GM23338 (cell line): ENCODE data around the gene NXN. TPM values are rescaled to one million over a fixed set of nuclear protein-coding genes. Genes with fewer than 3 reads are reported as not detected.

Experiments used
- ATAC-seq: fragments of 200-7000 bp; cut with Tn5 transposase; 3 replicates; pipeline ENCODE4 v1.9.1; 2020
- DNase-seq: peaks from one replicate; pipeline ENCODE4 v3.0.0-alpha.2; 2015; ENCODE audit warnings: low spot score
- H2AFZ ChIP-seq: fragments of 200-600 bp; sonication (generic); 2 replicates; pipeline ENCODE4 v1.8.0; 2016; ENCODE audit warnings: antibody characterized with exemption, mild to moderate bottlenecking, moderate library complexity
- H3F3A ChIP-seq: fragments of 200-600 bp; sonication (generic); replicated peaks from 2 replicates; pipeline ENCODE4 v1.8.0; 2017; ENCODE audit warnings: antibody characterized with exemption, mixed run types, low read depth
- H3K27ac ChIP-seq: fragments of 200-600 bp; sonication (generic); 2 replicates; pipeline ENCODE4 v1.6.1; 2016; ENCODE audit warnings: low read depth
- H3K27me3 ChIP-seq: fragments of 200-600 bp; sonication (generic); 2 replicates; pipeline ENCODE4 v1.8.0; 2016; ENCODE audit warnings: mild to moderate bottlenecking, mixed run types, moderate library complexity; ENCODE audit not compliant: insufficient read depth
- H3K36me3 ChIP-seq: fragments of 200-600 bp; sonication (generic); 2 replicates; pipeline ENCODE4 v1.8.0; 2016; ENCODE audit warnings: mild to moderate bottlenecking; ENCODE audit not compliant: insufficient read depth
- H3K4me1 ChIP-seq: fragments of 200-600 bp; sonication (generic); 2 replicates; pipeline ENCODE4 v1.8.0; 2016; ENCODE audit warnings: mild to moderate bottlenecking, moderate library complexity; ENCODE audit not compliant: insufficient read depth
- H3K4me2 ChIP-seq: fragments of 200-600 bp; sonication (generic); 2 replicates; pipeline ENCODE4 v1.7.1; 2017; ENCODE audit warnings: mixed run types
- H3K4me3 ChIP-seq: fragments of 200-600 bp; sonication (generic); 2 replicates; pipeline ENCODE4 v1.6.1; 2016; ENCODE audit warnings: mixed run types
- H3K79me2 ChIP-seq: fragments of 200-600 bp; sonication (generic); replicated peaks from 2 replicates; pipeline ENCODE4 v1.8.0; 2017; ENCODE audit warnings: mild to moderate bottlenecking; ENCODE audit not compliant: insufficient read depth
- H3K9me2 ChIP-seq: fragments of 200-600 bp; sonication (generic); 2 replicates; pipeline ENCODE4 v1.8.0; 2017; ENCODE audit not compliant: insufficient read depth
- H4K20me1 ChIP-seq: fragments of 200-600 bp; sonication (generic); replicated peaks from 2 replicates; pipeline ENCODE4 v1.8.0; 2017; ENCODE audit warnings: mild to moderate bottlenecking; ENCODE audit not compliant: insufficient read depth
- H3K27ac Mint-ChIP-seq: 2 replicates; pipeline ENCODE4 v1.8.0; 2020; ENCODE audit warnings: inconsistent platforms, mild to moderate bottlenecking, moderate library complexity, mixed read lengths
- H3K27me3 Mint-ChIP-seq: 3 replicates; pipeline ENCODE4 v1.8.0; 2022; ENCODE audit warnings: low read depth, mild to moderate bottlenecking, moderate library complexity, mixed read lengths, inconsistent platforms; ENCODE audit not compliant: insufficient read depth, poor library complexity
- H3K36me3 Mint-ChIP-seq: 3 replicates; pipeline ENCODE4 v1.8.0; 2021; ENCODE audit warnings: low read depth, mild to moderate bottlenecking, inconsistent platforms, moderate library complexity, mixed read lengths
- H3K4me1 Mint-ChIP-seq: 3 replicates; pipeline ENCODE4 v1.8.0; 2020; ENCODE audit warnings: mild to moderate bottlenecking, inconsistent platforms, mixed read lengths
- H3K4me3 Mint-ChIP-seq: 3 replicates; pipeline ENCODE4 v1.8.0; 2021; ENCODE audit warnings: moderate library complexity, mild to moderate bottlenecking, inconsistent platforms, mixed read lengths
- H3K9me3 Mint-ChIP-seq: 3 replicates; pipeline ENCODE4 v1.8.0; 2020; ENCODE audit warnings: moderate library complexity, mild to moderate bottlenecking, inconsistent platforms, mixed read lengths
- CREB1 ChIP-seq: fragments of 250-450 bp; sonication (Bioruptor Pico); IDR thresholded peaks from 2 replicates; pipeline ENCODE4 v1.5.0; 2020; ENCODE audit warnings: low read depth, mild to moderate bottlenecking, moderate library complexity
- EZH2 ChIP-seq: fragments of 200-600 bp; sonication (generic); IDR thresholded peaks from one replicate; pipeline ENCODE4 v1.8.0; 2017; ENCODE audit warnings: antibody characterized with exemption, mild to moderate bottlenecking, low read depth; ENCODE audit not compliant: unreplicated experiment
- EZH2phosphoT487 ChIP-seq: fragments of 200-600 bp; sonication (generic); IDR thresholded peaks from one replicate; pipeline ENCODE4 v1.8.1; 2018; ENCODE audit warnings: antibody characterized with exemption; ENCODE audit not compliant: unreplicated experiment
- JUNB ChIP-seq: IDR thresholded peaks from one replicate; pipeline ENCODE4 v1.6.1; 2016; ENCODE audit warnings: antibody characterized with exemption; ENCODE audit not compliant: unreplicated experiment
- NANOG ChIP-seq: IDR thresholded peaks from 2 replicates; pipeline ENCODE4 v1.6.1; 2016; ENCODE audit warnings: antibody characterized with exemption, borderline replicate concordance
- POLR2AphosphoS5 ChIP-seq: IDR thresholded peaks from 2 replicates; pipeline ENCODE4 v1.6.1; 2016; ENCODE audit warnings: antibody characterized with exemption, low read depth
- STAT1 ChIP-seq: IDR thresholded peaks from one replicate; pipeline ENCODE4 v1.6.1; 2016; ENCODE audit warnings: antibody characterized with exemption; ENCODE audit not compliant: unreplicated experiment
- ZNF114 ChIP-seq: fragments of 250-450 bp; sonication (Bioruptor Pico); IDR thresholded peaks from 2 replicates; pipeline ENCODE4 v1.5.0; 2020; ENCODE audit warnings: mild to moderate bottlenecking, moderate library complexity
- ZNF331 ChIP-seq: fragments of 250-450 bp; sonication (Bioruptor Pico); IDR thresholded peaks from 2 replicates; pipeline ENCODE4 v1.5.0; 2020; ENCODE audit warnings: low read depth, mild to moderate bottlenecking, moderate library complexity
- polyA plus RNA-seq: library from polyadenylated mRNA; unstranded; fragments of >200 nt; fragmentation: Nextera tagmentation; extraction: Ambion mirVana; gene quantifications from 2 replicates; pipeline ENCODE4 v1.2.1, GENCODE V29; 2016
- total RNA-seq: library from RNA; depleted of rRNA; stranded (reverse); fragments of >200 nt; shearing (Covaris generic); gene quantifications from 2 replicates; pipeline ENCODE4 v1.2.3, GENCODE V29; 2014
- TF ChIP-seq, protein P1 (sequence below): IDR thresholded peaks from one replicate; pipeline ENCODE4 v1.6.1; 2018; ENCODE audit warnings: antibody characterized with exemption; ENCODE audit not compliant: unreplicated experiment
- TF ChIP-seq, protein P2 (sequence below): fragments of 250-450 bp; sonication (Bioruptor Pico); IDR thresholded peaks from 2 replicates; pipeline ENCODE4 v1.5.0; 2020; ENCODE audit warnings: mild to moderate bottlenecking, moderate library complexity
- TF ChIP-seq, protein P3 (sequence below): IDR thresholded peaks from 2 replicates; pipeline ENCODE4 v1.6.1; 2016; ENCODE audit warnings: antibody characterized with exemption
- TF ChIP-seq, protein P4 (sequence below), 2 experiments: fragments of 200-600 bp in 1 of 2; sonication (generic) in 1 of 2; conservative IDR thresholded peaks; 2 replicates each; pipeline versions ENCODE4 v1.5.1 to v1.6.1; 2016 to 2017; ENCODE audit warnings: antibody characterized with exemption in 2 of 2, low read depth in 2 of 2, mild to moderate bottlenecking in 2 of 2, moderate library complexity in 1 of 2

NXN gene
- total and polyA plus RNA-seq, 2 experiments from 2014 or later, result 31.8 to 105 TPM

DNA sequence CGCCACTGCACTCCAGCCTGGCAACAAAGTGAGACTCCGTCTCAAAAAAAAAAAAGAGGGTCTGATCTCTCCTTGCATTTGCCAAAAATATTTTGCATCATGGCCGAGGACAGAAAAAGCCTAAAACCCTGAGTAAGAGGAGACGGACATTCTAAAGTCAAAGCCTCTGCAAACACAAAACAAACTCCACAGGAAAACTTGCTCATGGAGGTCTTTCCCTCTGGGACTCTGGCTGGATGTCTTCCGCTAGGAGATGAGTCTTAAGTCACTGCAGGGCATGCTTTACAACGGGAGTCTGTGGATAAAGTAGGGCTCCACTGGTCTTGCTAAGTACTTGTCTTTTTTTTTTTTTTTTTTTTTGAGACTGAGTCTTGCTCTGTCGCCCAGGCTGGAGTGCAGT, 123.4 kb downstream of the NXN start (continued):
- TF ChIP-seq ZNF331 (CRISPR knock-in tag), result no peak
- TF ChIP-seq JUNB, result no peak

DNA sequence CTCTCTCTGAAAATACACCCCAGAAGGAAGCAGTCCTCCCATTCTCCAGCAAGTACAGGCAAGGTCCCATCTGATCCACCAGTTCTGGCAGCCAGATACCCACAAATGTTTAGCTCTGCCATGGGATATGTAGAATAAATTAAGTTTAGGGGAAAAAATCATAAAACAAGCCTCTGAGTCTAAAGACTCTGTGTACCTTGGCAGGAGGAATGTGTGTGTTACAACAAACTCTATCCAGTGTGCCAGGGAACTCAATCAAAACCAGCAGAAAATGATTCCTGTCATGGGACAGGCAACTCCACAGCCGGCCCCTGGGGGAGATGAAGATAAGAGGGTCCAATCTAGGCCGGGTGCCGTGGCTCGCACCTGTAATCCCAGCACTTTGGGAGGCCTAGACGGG, 124.0 kb downstream of the NXN start:
- Histone ChIP-seq H3K4me3 (no peak overlapping the region), H2AFZ (no peak overlapping the region), H3K27me3 (no peaks in the 10 kb centered on the region), H3K9me2 (no peaks in the 10 kb centered on the region), H3F3A (no peaks in the 10 kb centered on the region), H3K79me2 (peaks cover 69% of the 10 kb centered on the region), H3K36me3 (no peaks in the 10 kb centered on the region), H3K4me2 (no peak overlapping the region), H3K4me1 (peaks cover 8% of the 10 kb centered on the region; the same call in 1 of the 2 replicates), H4K20me1 (peaks cover 35% of the 10 kb centered on the region), H3K27ac (no peak overlapping the region)
- TF ChIP-seq NANOG (no peak), POLR2AphosphoS5 (no peak), ZNF114 (CRISPR knock-in tag) (no peak), EZH2phosphoT487 (no peak), JUNB (no peak), CREB1 (CRISPR knock-in tag) (no peak), EZH2 (no peak), ZNF331 (CRISPR knock-in tag) (no peak), STAT1 (no peak)
- TF ChIP-seq, protein P1, sequence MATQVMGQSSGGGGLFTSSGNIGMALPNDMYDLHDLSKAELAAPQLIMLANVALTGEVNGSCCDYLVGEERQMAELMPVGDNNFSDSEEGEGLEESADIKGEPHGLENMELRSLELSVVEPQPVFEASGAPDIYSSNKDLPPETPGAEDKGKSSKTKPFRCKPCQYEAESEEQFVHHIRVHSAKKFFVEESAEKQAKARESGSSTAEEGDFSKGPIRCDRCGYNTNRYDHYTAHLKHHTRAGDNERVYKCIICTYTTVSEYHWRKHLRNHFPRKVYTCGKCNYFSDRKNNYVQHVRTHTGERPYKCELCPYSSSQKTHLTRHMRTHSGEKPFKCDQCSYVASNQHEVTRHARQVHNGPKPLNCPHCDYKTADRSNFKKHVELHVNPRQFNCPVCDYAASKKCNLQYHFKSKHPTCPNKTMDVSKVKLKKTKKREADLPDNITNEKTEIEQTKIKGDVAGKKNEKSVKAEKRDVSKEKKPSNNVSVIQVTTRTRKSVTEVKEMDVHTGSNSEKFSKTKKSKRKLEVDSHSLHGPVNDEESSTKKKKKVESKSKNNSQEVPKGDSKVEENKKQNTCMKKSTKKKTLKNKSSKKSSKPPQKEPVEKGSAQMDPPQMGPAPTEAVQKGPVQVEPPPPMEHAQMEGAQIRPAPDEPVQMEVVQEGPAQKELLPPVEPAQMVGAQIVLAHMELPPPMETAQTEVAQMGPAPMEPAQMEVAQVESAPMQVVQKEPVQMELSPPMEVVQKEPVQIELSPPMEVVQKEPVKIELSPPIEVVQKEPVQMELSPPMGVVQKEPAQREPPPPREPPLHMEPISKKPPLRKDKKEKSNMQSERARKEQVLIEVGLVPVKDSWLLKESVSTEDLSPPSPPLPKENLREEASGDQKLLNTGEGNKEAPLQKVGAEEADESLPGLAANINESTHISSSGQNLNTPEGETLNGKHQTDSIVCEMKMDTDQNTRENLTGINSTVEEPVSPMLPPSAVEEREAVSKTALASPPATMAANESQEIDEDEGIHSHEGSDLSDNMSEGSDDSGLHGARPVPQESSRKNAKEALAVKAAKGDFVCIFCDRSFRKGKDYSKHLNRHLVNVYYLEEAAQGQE, result no peak
- TF ChIP-seq, protein P2, sequence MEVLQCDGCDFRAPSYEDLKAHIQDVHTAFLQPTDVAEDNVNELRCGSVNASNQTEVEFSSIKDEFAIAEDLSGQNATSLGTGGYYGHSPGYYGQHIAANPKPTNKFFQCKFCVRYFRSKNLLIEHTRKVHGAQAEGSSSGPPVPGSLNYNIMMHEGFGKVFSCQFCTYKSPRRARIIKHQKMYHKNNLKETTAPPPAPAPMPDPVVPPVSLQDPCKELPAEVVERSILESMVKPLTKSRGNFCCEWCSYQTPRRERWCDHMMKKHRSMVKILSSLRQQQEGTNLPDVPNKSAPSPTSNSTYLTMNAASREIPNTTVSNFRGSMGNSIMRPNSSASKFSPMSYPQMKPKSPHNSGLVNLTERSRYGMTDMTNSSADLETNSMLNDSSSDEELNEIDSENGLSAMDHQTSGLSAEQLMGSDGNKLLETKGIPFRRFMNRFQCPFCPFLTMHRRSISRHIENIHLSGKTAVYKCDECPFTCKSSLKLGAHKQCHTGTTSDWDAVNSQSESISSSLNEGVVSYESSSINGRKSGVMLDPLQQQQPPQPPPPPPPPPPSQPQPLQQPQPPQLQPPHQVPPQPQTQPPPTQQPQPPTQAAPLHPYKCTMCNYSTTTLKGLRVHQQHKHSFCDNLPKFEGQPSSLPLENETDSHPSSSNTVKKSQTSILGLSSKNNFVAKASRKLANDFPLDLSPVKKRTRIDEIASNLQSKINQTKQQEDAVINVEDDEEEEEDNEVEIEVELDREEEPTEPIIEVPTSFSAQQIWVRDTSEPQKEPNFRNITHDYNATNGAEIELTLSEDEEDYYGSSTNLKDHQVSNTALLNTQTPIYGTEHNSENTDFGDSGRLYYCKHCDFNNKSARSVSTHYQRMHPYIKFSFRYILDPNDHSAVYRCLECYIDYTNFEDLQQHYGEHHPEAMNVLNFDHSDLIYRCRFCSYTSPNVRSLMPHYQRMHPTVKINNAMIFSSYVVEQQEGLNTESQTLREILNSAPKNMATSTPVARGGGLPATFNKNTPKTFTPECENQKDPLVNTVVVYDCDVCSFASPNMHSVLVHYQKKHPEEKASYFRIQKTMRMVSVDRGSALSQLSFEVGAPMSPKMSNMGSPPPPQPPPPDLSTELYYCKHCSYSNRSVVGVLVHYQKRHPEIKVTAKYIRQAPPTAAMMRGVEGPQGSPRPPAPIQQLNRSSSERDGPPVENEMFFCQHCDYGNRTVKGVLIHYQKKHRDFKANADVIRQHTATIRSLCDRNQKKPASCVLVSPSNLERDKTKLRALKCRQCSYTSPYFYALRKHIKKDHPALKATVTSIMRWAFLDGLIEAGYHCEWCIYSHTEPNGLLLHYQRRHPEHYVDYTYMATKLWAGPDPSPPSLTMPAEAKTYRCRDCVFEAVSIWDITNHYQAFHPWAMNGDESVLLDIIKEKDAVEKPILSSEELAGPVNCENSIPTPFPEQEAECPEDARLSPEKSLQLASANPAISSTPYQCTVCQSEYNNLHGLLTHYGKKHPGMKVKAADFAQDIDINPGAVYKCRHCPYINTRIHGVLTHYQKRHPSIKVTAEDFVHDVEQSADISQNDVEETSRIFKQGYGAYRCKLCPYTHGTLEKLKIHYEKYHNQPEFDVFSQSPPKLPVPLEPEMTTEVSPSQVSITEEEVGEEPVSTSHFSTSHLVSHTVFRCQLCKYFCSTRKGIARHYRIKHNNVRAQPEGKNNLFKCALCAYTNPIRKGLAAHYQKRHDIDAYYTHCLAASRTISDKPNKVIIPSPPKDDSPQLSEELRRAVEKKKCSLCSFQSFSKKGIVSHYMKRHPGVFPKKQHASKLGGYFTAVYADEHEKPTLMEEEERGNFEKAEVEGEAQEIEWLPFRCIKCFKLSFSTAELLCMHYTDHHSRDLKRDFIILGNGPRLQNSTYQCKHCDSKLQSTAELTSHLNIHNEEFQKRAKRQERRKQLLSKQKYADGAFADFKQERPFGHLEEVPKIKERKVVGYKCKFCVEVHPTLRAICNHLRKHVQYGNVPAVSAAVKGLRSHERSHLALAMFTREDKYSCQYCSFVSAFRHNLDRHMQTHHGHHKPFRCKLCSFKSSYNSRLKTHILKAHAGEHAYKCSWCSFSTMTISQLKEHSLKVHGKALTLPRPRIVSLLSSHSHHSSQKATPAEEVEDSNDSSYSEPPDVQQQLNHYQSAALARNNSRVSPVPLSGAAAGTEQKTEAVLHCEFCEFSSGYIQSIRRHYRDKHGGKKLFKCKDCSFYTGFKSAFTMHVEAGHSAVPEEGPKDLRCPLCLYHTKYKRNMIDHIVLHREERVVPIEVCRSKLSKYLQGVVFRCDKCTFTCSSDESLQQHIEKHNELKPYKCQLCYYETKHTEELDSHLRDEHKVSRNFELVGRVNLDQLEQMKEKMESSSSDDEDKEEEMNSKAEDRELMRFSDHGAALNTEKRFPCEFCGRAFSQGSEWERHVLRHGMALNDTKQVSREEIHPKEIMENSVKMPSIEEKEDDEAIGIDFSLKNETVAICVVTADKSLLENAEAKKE, result no peak
- TF ChIP-seq, protein P3, sequence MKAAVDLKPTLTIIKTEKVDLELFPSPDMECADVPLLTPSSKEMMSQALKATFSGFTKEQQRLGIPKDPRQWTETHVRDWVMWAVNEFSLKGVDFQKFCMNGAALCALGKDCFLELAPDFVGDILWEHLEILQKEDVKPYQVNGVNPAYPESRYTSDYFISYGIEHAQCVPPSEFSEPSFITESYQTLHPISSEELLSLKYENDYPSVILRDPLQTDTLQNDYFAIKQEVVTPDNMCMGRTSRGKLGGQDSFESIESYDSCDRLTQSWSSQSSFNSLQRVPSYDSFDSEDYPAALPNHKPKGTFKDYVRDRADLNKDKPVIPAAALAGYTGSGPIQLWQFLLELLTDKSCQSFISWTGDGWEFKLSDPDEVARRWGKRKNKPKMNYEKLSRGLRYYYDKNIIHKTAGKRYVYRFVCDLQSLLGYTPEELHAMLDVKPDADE, result no peak
- TF ChIP-seq, protein P4, sequence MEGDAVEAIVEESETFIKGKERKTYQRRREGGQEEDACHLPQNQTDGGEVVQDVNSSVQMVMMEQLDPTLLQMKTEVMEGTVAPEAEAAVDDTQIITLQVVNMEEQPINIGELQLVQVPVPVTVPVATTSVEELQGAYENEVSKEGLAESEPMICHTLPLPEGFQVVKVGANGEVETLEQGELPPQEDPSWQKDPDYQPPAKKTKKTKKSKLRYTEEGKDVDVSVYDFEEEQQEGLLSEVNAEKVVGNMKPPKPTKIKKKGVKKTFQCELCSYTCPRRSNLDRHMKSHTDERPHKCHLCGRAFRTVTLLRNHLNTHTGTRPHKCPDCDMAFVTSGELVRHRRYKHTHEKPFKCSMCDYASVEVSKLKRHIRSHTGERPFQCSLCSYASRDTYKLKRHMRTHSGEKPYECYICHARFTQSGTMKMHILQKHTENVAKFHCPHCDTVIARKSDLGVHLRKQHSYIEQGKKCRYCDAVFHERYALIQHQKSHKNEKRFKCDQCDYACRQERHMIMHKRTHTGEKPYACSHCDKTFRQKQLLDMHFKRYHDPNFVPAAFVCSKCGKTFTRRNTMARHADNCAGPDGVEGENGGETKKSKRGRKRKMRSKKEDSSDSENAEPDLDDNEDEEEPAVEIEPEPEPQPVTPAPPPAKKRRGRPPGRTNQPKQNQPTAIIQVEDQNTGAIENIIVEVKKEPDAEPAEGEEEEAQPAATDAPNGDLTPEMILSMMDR (conservative IDR thresholded peaks at IDR 0.05; ENCODE audit: low read depth in 2 of 2), result no peak
- Mint-ChIP-seq H3K27ac (no peak overlapping the region), H3K4me1 (peaks cover 26% of the 10 kb centered on the region), H3K27me3 (peaks cover 11% of the 10 kb centered on the region), H3K4me3 (no peak overlapping the region; the same call in 2 of the 3 replicates), H3K9me3 (no peaks in the 10 kb centered on the region), H3K36me3 (no peaks in the 10 kb centered on the region)
- no peak for DNase-seq
- ATAC-seq, result no peak
